ENCODE measurements around the gene RAD51B. TPM values are rescaled to one million over a fixed set of nuclear protein-coding genes. Genes with fewer than 3 reads are reported as not detected.

The RAD51B gene
- total and polyA plus RNA-seq, 8 donors = 1.8 to 30.7 (median 15.3) TPM

GRCh38 chr14:67837011-67837624 lies 17.5 kb downstream of the RAD51B start:
- DNase-seq = peak; percentile 63 to 90
- no peaks in the 10 kb centered on the region for H3K27me3 ChIP-seq
- intact Hi-C loops (cut with DNase I; ENCODE audit: low total_unique reads) = no loop called here
- TF ChIP-seq CTCF (IDR thresholded peaks at IDR 0.05) (peak in 5 of 7 experiments; percentile 32 to 83 (median 60)), POLR2A (IDR thresholded peaks at IDR 0.05) (no peak)
- WGBS, 5 donors = 7 to 14% (median 12%) methylated on average over 2 of the region's 2 CpGs
- H3K4me1 ChIP-seq = peaks cover 0 to 14% (median 0%) of the 10 kb centered on the region in 4 donors
- H3K4me3 ChIP-seq = no peak overlapping the region
- H3K27ac ChIP-seq = no peak overlapping the region
- H3K36me3 ChIP-seq = no peaks in the 10 kb centered on the region
- no peaks in the 10 kb centered on the region for H3K9me3 ChIP-seq

DNA sequence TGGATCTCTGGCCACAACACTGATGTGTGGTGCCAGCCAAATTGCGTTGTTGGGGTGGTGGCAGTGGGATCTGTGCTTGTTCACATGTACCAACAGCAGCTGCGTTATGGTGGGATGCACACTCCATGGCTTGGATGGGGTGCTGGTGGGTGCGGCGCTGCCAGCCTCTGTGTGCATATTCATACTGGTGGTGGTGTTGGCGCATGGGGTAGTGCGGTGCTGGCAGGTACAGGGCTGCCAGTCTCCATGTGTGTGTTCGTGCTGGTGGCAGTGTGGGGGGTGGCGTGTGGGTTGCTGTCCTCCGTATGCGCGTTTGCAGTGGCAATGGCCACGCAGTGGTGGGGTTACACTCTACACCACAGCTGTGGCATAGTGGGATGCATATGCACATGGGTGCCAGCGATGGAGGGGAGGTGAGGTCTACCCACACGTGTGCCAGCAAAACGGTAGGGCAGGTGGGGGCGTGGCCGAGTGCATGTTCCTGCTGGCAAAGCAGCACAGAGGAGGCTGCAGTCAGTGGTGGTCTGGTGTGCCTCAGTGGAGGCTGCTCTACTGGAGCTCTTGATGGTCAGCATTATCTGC lies 26.5 kb downstream of the RAD51B start:
- Histone ChIP-seq H3K27me3 (no peaks in the 10 kb centered on the region), H3K4me1 (no peaks in the 10 kb centered on the region), H3K4me3 (no peak overlapping the region), H3K36me3 (no peaks in the 10 kb centered on the region), H3K9me3 (no peaks in the 10 kb centered on the region), H3K27ac (no peak overlapping the region)
- intact Hi-C loops (cut with DNase I; ENCODE audit: low total_unique reads) = no loop called here
- WGBS, 5 donors = 92 to 99% (median 95%) methylated on average over 8 to 17 of the region's 17 CpGs
- TF ChIP-seq POLR2A (IDR thresholded peaks at IDR 0.05) (no peak), CTCF (IDR thresholded peaks at IDR 0.05) (no peak), POLR2AphosphoS5 (IDR thresholded peaks at IDR 0.05) (no peak), EP300 (IDR thresholded peaks at IDR 0.05) (no peak)
- DNase-seq = no peak

DNA sequence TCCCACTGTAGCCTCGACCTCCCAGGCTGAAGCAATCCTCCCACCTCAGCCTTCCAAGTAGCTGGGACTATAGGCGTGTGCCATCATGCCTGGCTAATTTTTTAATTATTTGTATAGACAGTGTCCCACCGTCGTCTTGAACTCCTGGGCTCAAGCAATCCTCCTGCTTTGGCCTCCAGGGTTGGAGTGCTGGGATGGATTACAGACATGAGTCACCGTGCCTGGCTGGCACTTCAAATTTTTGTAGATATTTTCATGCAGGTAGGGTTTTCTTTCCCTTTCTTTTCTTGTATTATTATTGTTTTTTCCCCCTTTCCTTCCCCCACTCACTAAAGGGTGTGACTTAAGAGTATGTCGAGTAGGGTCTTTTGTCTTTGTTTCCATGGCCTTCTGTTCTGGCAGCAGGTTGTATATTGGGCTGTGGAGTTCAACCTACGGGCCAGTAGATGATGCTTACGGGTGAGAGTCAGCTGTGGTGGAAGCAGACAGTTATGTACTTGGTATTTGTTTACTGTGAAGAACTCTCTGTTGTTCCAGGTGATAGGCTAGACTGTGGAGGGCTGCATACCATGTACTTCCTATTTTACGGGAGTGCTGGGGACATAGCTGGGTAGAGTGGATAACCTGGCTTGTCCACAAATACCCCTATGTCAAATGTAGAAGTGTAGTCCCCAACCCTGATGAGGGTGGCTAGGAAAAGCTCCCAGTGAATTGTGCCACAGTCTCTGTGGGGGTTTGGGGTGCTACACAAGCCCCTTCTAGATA lies 30.7 kb downstream of the RAD51B start:
- Histone ChIP-seq H3K4me3 (no peak overlapping the region), H3K27me3 (no peaks in the 10 kb centered on the region), H3K36me3 (no peaks in the 10 kb centered on the region), H3K27ac (no peak overlapping the region), H3K9me3 (no peaks in the 10 kb centered on the region), H3K4me1 (peaks cover 0 to 32% (median 5%) of the 10 kb centered on the region in 4 donors)
- no peak for DNase-seq
- intact Hi-C loops (cut with DNase I; ENCODE audit: low total_unique reads) = no loop called here
- WGBS, 5 donors = 86 to 97% (median 96%) methylated on average over 9 of the region's 9 CpGs
- TF ChIP-seq EP300 (IDR thresholded peaks at IDR 0.05) = no peak
- TF ChIP-seq POLR2A (IDR thresholded peaks at IDR 0.05) = no peak
- TF ChIP-seq CTCF (IDR thresholded peaks at IDR 0.05) = no peak
- no peak for TF ChIP-seq POLR2AphosphoS5 (IDR thresholded peaks at IDR 0.05)

DNA sequence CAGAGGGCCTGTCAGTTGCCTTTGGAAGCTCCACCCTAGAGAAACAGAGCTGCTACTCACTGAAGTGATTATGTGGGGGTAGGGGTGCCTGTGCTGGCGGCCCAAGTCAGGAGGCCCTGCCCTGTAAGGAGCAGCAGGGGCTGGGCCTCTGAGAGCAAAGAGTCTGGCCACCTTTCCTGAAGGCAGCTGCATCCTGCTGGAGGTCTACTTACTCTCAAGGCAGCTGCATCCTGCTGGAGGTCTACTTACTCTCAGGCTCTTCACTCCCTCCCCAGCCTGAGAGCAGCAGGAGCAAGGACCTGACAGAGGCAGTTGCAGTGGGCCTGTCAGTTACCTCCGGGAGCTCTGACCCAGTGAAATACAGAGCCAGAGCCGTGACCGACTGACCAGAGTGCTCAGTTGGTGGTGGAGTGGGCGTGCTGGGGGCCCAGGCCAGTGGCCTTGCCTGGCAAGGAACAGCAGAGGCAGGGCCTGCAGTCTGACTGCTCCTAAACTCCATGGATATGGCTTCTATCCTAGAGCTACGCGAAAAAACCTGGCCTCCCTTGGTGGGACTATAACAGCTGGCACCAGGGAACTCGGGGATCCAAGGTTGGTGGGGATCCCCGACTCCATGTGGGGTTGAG lies 32.3 kb downstream of the RAD51B start:
- DNase-seq = peak in 1 of 2 donors; percentile 58
- intact Hi-C loops (cut with DNase I; ENCODE audit: low total_unique reads) = no loop called here
- no peaks in the 10 kb centered on the region for H3K36me3 ChIP-seq

More for the DNA sequence above, 32.3 kb downstream of the RAD51B start:
- Histone ChIP-seq H3K27ac (no peak overlapping the region), H3K4me1 (peaks cover 0 to 39% (median 7%) of the 10 kb centered on the region in 4 donors), H3K4me3 (no peak overlapping the region), H3K9me3 (no peaks in the 10 kb centered on the region), H3K27me3 (no peaks in the 10 kb centered on the region)
- WGBS, 5 donors = 73 to 90% (median 81%) methylated on average over 8 to 9 of the region's 9 CpGs
- TF ChIP-seq EP300 (IDR thresholded peaks at IDR 0.05) (no peak), POLR2AphosphoS5 (IDR thresholded peaks at IDR 0.05) (no peak), POLR2A (IDR thresholded peaks at IDR 0.05) (no peak), CTCF (IDR thresholded peaks at IDR 0.05) (no peak)
